HEK293 (cell line): ENCODE data around the gene LRRC8D.

ENCODE experiments used
- CTCF ChIA-PET: fragments of 350-600 bp; formaldehyde crosslinking; extraction: SDS; loops from one replicate; lab custom pipeline; 2021; ENCODE audit warnings: antibody characterized with exemption; lab: Yijun Ruan, JAX
- POLR2A ChIA-PET: fragments of 300-600 bp; formaldehyde crosslinking; extraction: SDS; loops from one replicate; lab custom pipeline; 2020; ENCODE audit warnings: antibody characterized with exemption, inconsistent platforms; lab: Yijun Ruan, JAX
- H3K27ac ChIP-seq: fragments of 200-500 bp; sonication (Bioruptor generic); 2 replicates; pipeline ENCODE4 v1.5.1; 2014; ENCODE audit warnings: low read depth, low read length, control low read depth, inconsistent platforms; ENCODE audit errors: extremely low read depth
- H3K36me3 ChIP-seq, 2 experiments: fragments of 200-500 bp in 1 of 2; sonication (Bioruptor generic) in 1 of 2; 1 replicate in 1 of 2; 2 replicates in 1 of 2; pipeline ENCODE4 v1.5.1; 2014 to 2017; ENCODE audit warnings: inconsistent platforms in 2 of 2, low read length in 2 of 2; ENCODE audit not compliant: control insufficient read depth in 2 of 2, insufficient read depth in 1 of 2
- H3K4me1 ChIP-seq: fragments of 200-500 bp; sonication (Bioruptor generic); 2 replicates; pipeline ENCODE4 v1.5.1; 2014; ENCODE audit warnings: mild to moderate bottlenecking, low read length, inconsistent platforms; ENCODE audit not compliant: control insufficient read depth, insufficient read depth
- H3K4me3 ChIP-seq: 2 replicates; pipeline ENCODE4 v1.5.1; 2011; ENCODE audit warnings: low read depth, mild to moderate bottlenecking, control low read depth, low read length, moderate library complexity
- H3K9me3 ChIP-seq: fragments of 200-500 bp; sonication (Bioruptor generic); 2 replicates; pipeline ENCODE4 v1.5.1; 2014; ENCODE audit warnings: low read depth, low read length, inconsistent platforms; ENCODE audit not compliant: control insufficient read depth, insufficient read depth
- GLI2 ChIP-seq: fragments of 450-650 bp; formaldehyde crosslinking; IDR thresholded peaks from 2 replicates; pipeline ENCODE4; 2017; ENCODE audit warnings: missing biosample characterization, missing genetic modification characterization, low read depth, borderline replicate concordance
- IKZF3 ChIP-seq: fragments of 450-650 bp; IDR thresholded peaks from 2 replicates; pipeline ENCODE4 v1.5.0; 2018; ENCODE audit warnings: missing biosample characterization, mild to moderate bottlenecking, missing genetic modification characterization, moderate library complexity
- KLF17 ChIP-seq: fragments of 450-650 bp; formaldehyde crosslinking; IDR thresholded peaks from 2 replicates; pipeline ENCODE4 v1.5.1; 2016; ENCODE audit warnings: missing biosample characterization, missing genetic modification characterization
- KLF8 ChIP-seq: fragments of 450-650 bp; formaldehyde crosslinking; IDR thresholded peaks from 2 replicates; pipeline ENCODE4 v1.5.1; 2016; ENCODE audit warnings: missing biosample characterization, missing genetic modification characterization
- MEIS1 ChIP-seq: sonication (generic); formaldehyde crosslinking; IDR thresholded peaks from 2 replicates; pipeline ENCODE4 v1.8.1; 2022; ENCODE audit warnings: missing genetic modification reagents, mild to moderate bottlenecking, borderline replicate concordance
- MZF1 ChIP-seq: fragments of 450-650 bp; formaldehyde crosslinking; IDR thresholded peaks from 2 replicates; pipeline ENCODE4 v1.5.1; 2017; ENCODE audit warnings: missing biosample characterization, missing genetic modification characterization, borderline replicate concordance
- RBAK ChIP-seq: fragments of 450-650 bp; formaldehyde crosslinking; IDR thresholded peaks from 2 replicates; pipeline ENCODE4 v1.5.1; 2016; ENCODE audit warnings: missing biosample characterization, missing genetic modification characterization
- SCRT2 ChIP-seq: fragments of 450-650 bp; formaldehyde crosslinking; IDR thresholded peaks from 2 replicates; pipeline ENCODE4 v1.5.1; 2016; ENCODE audit warnings: missing biosample characterization, missing genetic modification characterization
- ZBTB7A ChIP-seq: fragments of 450-650 bp; formaldehyde crosslinking; IDR thresholded peaks from 2 replicates; pipeline ENCODE4 v1.5.1; 2016; ENCODE audit warnings: low read depth, missing biosample characterization, missing genetic modification characterization
- ZFP3 ChIP-seq: fragments of 450-650 bp; formaldehyde crosslinking; IDR thresholded peaks from 2 replicates; pipeline ENCODE4 v1.5.1; 2016; ENCODE audit warnings: low read depth, missing biosample characterization, missing genetic modification characterization
- ZFP41 ChIP-seq: fragments of 450-650 bp; formaldehyde crosslinking; IDR thresholded peaks from 2 replicates; pipeline ENCODE4 v1.5.1; 2016; ENCODE audit warnings: missing biosample characterization, missing genetic modification characterization, borderline replicate concordance
- ZNF114 ChIP-seq: fragments of 450-650 bp; formaldehyde crosslinking; IDR thresholded peaks from 2 replicates; pipeline ENCODE4 v1.5.0; 2017; ENCODE audit warnings: missing biosample characterization, missing genetic modification characterization
- ZNF16 ChIP-seq: fragments of 450-650 bp; formaldehyde crosslinking; IDR thresholded peaks from 2 replicates; pipeline ENCODE4 v1.5.1; 2016; ENCODE audit warnings: low read depth, missing biosample characterization, missing genetic modification characterization
- ZNF184 ChIP-seq: fragments of 450-650 bp; IDR thresholded peaks from 2 replicates; pipeline ENCODE4 v1.5.1; 2018; ENCODE audit warnings: missing biosample characterization, mild to moderate bottlenecking, missing genetic modification characterization
- ZNF2 ChIP-seq: fragments of 450-650 bp; formaldehyde crosslinking; IDR thresholded peaks from 2 replicates; pipeline ENCODE4 v1.5.1; 2016; ENCODE audit warnings: missing biosample characterization, missing genetic modification characterization
- ZNF211 ChIP-seq: fragments of 450-650 bp; formaldehyde crosslinking; IDR thresholded peaks from 2 replicates; pipeline ENCODE4 v1.5.1; 2016; ENCODE audit warnings: low read depth, missing biosample characterization, missing genetic modification characterization
- ZNF239 ChIP-seq: fragments of 450-650 bp; formaldehyde crosslinking; IDR thresholded peaks from 2 replicates; pipeline ENCODE4 v1.5.1; 2016; ENCODE audit warnings: missing biosample characterization, missing genetic modification characterization
- ZNF24 ChIP-seq: fragments of 450-650 bp; formaldehyde crosslinking; IDR thresholded peaks from 2 replicates; pipeline ENCODE4 v1.5.1; 2016; ENCODE audit warnings: missing biosample characterization, missing genetic modification characterization
- ZNF248 ChIP-seq: fragments of 450-650 bp; formaldehyde crosslinking; IDR thresholded peaks from 2 replicates; pipeline ENCODE4 v1.5.1; 2017; ENCODE audit warnings: missing biosample characterization, missing genetic modification characterization
- ZNF302 ChIP-seq: fragments of 450-650 bp; formaldehyde crosslinking; IDR thresholded peaks from 2 replicates; pipeline ENCODE4 v1.5.1; 2016; ENCODE audit warnings: missing biosample characterization, missing genetic modification characterization, low read depth
- ZNF560 ChIP-seq: fragments of 450-650 bp; formaldehyde crosslinking; IDR thresholded peaks from 2 replicates; pipeline ENCODE4 v1.5.1; 2017; ENCODE audit warnings: missing biosample characterization, missing genetic modification characterization, borderline replicate concordance
- ZNF621 ChIP-seq: fragments of 450-650 bp; formaldehyde crosslinking; IDR thresholded peaks from 2 replicates; pipeline ENCODE4 v1.5.1; 2017; ENCODE audit warnings: missing biosample characterization, missing genetic modification characterization
- ZNF629 ChIP-seq: fragments of 450-650 bp; formaldehyde crosslinking; IDR thresholded peaks from 2 replicates; pipeline ENCODE4 v1.5.1; 2017; ENCODE audit warnings: missing biosample characterization, missing genetic modification characterization
- ZNF645 ChIP-seq: fragments of 450-650 bp; formaldehyde crosslinking; IDR thresholded peaks from 2 replicates; pipeline ENCODE4; 2016; ENCODE audit warnings: missing biosample characterization, missing genetic modification characterization
- ZNF658 ChIP-seq: fragments of 450-650 bp; formaldehyde crosslinking; IDR thresholded peaks from 2 replicates; pipeline ENCODE4; 2016; ENCODE audit warnings: missing biosample characterization, missing genetic modification characterization
- ZNF777 ChIP-seq: fragments of 450-650 bp; formaldehyde crosslinking; IDR thresholded peaks from 2 replicates; pipeline ENCODE4 v1.5.1; 2017; ENCODE audit warnings: missing biosample characterization, missing genetic modification characterization, borderline replicate concordance
- ZSCAN30 ChIP-seq: fragments of 450-650 bp; IDR thresholded peaks from 2 replicates; pipeline ENCODE4 v1.5.1; 2018; ENCODE audit warnings: missing biosample characterization, mild to moderate bottlenecking, missing genetic modification characterization, moderate library complexity
- TF ChIP-seq, protein P1 (sequence below): fragments of 450-650 bp; formaldehyde crosslinking; IDR thresholded peaks from 2 replicates; pipeline ENCODE4 v1.5.1; 2016; ENCODE audit warnings: missing biosample characterization, missing genetic modification characterization
- TF ChIP-seq, protein P2 (sequence below): fragments of 450-650 bp; IDR thresholded peaks from 2 replicates; pipeline ENCODE4 v1.5.1; 2018; ENCODE audit warnings: missing biosample characterization, missing genetic modification characterization

LRRC8D gene

DNA sequence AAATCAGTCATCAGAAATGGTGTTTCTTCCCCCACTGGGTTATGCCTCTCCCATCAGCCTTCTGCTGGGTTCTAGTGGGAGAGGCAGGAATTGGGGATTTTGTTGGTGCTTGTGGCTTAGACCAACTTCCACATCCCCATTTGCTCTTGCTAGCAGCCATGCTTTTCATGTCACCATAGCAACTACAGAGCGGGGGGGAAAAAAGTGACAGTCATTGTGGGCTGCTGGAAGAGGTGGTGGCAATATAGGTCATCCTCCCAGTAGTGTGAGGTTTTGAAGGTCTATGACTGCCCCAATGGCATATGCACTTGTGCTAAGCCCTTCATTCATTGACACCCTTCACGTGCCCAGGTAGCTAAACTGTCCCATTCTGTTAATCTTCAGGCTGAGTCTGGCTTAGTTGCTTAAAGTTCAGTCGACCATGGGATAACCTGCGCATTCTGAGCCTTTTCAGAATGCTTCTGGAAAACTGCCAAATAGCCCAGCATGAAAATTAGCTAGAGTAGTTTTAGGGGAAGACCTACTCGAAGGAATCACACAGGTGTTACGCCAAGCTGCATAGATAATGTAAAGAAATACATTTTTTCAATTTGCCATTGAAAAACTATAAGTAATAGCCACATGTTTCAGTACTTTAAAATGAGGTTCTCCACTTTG, 120.4 kb downstream of the LRRC8D start:
- no peak overlapping the region for H3K4me3 ChIP-seq
- no peaks in the 10 kb centered on the region for H3K36me3 ChIP-seq
- 0 out of 2 replicates have a peak, but pooled peaks cover 2% of the 10 kb centered on the region for H3K4me1 ChIP-seq
- POLR2A ChIA-PET = no interaction called here
- CTCF ChIA-PET = interaction anchor here (0.6 kb wide), 1 partner anchor 52 kb away, joined by 4 read pairs; no protein-coding TSS in a partner anchor
- H3K9me3 ChIP-seq = no peaks in the 10 kb centered on the region
- TF ChIP-seq, protein P1, sequence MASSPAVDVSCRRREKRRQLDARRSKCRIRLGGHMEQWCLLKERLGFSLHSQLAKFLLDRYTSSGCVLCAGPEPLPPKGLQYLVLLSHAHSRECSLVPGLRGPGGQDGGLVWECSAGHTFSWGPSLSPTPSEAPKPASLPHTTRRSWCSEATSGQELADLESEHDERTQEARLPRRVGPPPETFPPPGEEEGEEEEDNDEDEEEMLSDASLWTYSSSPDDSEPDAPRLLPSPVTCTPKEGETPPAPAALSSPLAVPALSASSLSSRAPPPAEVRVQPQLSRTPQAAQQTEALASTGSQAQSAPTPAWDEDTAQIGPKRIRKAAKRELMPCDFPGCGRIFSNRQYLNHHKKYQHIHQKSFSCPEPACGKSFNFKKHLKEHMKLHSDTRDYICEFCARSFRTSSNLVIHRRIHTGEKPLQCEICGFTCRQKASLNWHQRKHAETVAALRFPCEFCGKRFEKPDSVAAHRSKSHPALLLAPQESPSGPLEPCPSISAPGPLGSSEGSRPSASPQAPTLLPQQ (tag by site-specific recombination) = no peak
- no peak for TF ChIP-seq MEIS1 (CRISPR knock-in tag)
- no peak for TF ChIP-seq ZNF248
- TF ChIP-seq ZNF560 (tag by site-specific recombination) = no peak
- TF ChIP-seq GLI2 = no peak
- TF ChIP-seq ZNF16 = no peak
- no peak for TF ChIP-seq ZNF114 (tag by site-specific recombination)
- no peak for TF ChIP-seq ZNF302 (tag by site-specific recombination)
- TF ChIP-seq KLF17 (tag by site-specific recombination) = no peak
- no peak for TF ChIP-seq ZNF2 (tag by site-specific recombination)
- no peak for TF ChIP-seq IKZF3 (tag by site-specific recombination)
- no peak for TF ChIP-seq RBAK (tag by site-specific recombination)
- 0 out of 2 replicates have a peak, but pooled peaks have one; percentile 27 for TF ChIP-seq SCRT2 (tag by site-specific recombination)
- TF ChIP-seq ZNF239 (tag by site-specific recombination) = no peak
- TF ChIP-seq ZBTB7A = no peak
- no peak for TF ChIP-seq ZFP3 (tag by site-specific recombination)
- TF ChIP-seq MZF1 (tag by site-specific recombination) = peak; percentile 77; the same call in 1 of the 2 replicates
- TF ChIP-seq KLF8 = no peak
- H3K27ac ChIP-seq = no peak overlapping the region

DNA sequence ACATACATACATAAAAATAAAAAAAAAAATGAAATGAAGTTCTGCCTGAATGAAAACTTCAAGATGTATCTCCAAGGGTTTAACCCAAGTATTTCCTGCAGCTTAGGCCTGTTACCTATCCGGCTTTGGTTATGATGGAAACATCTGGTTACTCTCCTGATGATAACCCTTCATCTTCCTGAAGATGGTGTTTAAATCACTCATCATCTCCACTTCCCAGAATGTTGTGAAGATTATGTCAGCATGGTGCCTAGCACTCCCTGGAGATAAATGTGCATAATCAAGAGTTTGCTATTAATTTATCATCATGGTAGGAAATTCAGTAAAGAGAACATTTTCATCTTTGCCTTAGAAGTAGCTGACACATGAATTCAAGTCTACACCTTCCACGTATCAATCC, 121.2 kb downstream of the LRRC8D start:
- Histone ChIP-seq H3K9me3 (no peaks in the 10 kb centered on the region), H3K4me3 (no peak overlapping the region), H3K36me3 (no peaks in the 10 kb centered on the region), H3K27ac (no peak overlapping the region), H3K4me1 (0 out of 2 replicates have a peak, but pooled peaks cover 2% of the 10 kb centered on the region)
- CTCF ChIA-PET = interaction anchor here (0.6 kb wide), 1 partner anchor 52 kb away, joined by 4 read pairs; no protein-coding TSS in a partner anchor
- POLR2A ChIA-PET = no interaction called here
- TF ChIP-seq ZNF629 (no peak), ZNF184 (no peak), ZNF211 (tag by site-specific recombination) (no peak), ZNF16 (no peak), ZNF645 (tag by site-specific recombination) (no peak), ZFP41 (no peak), ZNF777 (tag by site-specific recombination) (no peak), ZNF24 (tag by site-specific recombination) (no peak), ZNF621 (tag by site-specific recombination) (no peak), ZNF658 (no peak), ZSCAN30 (tag by site-specific recombination) (no peak)
- TF ChIP-seq, protein P1 (tag by site-specific recombination) = no peak
- TF ChIP-seq, protein P2, sequence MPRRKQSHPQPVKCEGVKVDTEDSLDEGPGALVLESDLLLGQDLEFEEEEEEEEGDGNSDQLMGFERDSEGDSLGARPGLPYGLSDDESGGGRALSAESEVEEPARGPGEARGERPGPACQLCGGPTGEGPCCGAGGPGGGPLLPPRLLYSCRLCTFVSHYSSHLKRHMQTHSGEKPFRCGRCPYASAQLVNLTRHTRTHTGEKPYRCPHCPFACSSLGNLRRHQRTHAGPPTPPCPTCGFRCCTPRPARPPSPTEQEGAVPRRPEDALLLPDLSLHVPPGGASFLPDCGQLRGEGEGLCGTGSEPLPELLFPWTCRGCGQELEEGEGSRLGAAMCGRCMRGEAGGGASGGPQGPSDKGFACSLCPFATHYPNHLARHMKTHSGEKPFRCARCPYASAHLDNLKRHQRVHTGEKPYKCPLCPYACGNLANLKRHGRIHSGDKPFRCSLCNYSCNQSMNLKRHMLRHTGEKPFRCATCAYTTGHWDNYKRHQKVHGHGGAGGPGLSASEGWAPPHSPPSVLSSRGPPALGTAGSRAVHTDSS (tag by site-specific recombination) = no peak
